Large intestine (tissue), 3 donors: ENCODE results near the gene MGAT3. TPM values are rescaled to one million over a fixed set of nuclear protein-coding genes. Genes with fewer than 3 reads are reported as not detected.
A peak's percentile ranks its signal among the peaks of the same experiment; 100 is the strongest.

Experiments
- DNase-seq, 2 donors: peaks; one replicate each; pipeline versions ENCODE4 v3.0.0 to v3.0.0-alpha.2; 2013
- H3K27ac ChIP-seq: one replicate; pipeline ENCODE4 v1.5.1; 2013; ENCODE audit warnings: low read length
- H3K27me3 ChIP-seq: 2 replicates; pipeline ENCODE4 v1.6.1; 2013; ENCODE audit warnings: low read length; ENCODE audit not compliant: control insufficient read depth, insufficient read depth
- H3K36me3 ChIP-seq: 2 replicates; pipeline ENCODE4 v1.6.1; 2013; ENCODE audit warnings: low read length; ENCODE audit not compliant: control insufficient read depth, insufficient read depth
- H3K4me1 ChIP-seq: one replicate; pipeline ENCODE4 v1.6.1; 2013; ENCODE audit warnings: low read length; ENCODE audit not compliant: control insufficient read depth, insufficient read depth
- H3K4me3 ChIP-seq: one replicate; pipeline ENCODE4 v1.5.1; 2013; ENCODE audit warnings: low read length
- H3K9me3 ChIP-seq: one replicate; pipeline ENCODE4 v1.6.1; 2013; ENCODE audit warnings: mild to moderate bottlenecking, low read depth, low read length, moderate library complexity; ENCODE audit not compliant: control insufficient read depth
- WGBS: methylation state at CpG from one replicate; pipeline ENCODE4 v1.1.5; 2013; ENCODE audit warnings: low lambda C conversion rate; ENCODE audit not compliant: insufficient coverage; 5-methylcytosine and 5-hydroxymethylcytosine counted together
- polyA plus RNA-seq: library from polyadenylated mRNA; unstranded; fragments of 120-200 nt; gene quantifications from one replicate; pipeline ENCODE4 v1.2.1, GENCODE V29; 2013

Gene MGAT3
- polyA plus RNA-seq, 1 donor, result 24.1 TPM

GRCh38 chr22:39471381-39472141 is 14.7 kb downstream of the MGAT3 start:
- peak overlapping the region; percentile 53 for H3K4me3 ChIP-seq
- H3K27ac ChIP-seq, result peak overlapping the region; percentile 92
- WGBS, result no CpG with 5 or more reads among the region's 13 CpGs
- DNase-seq, result peak; percentile 61 to 88
- H3K9me3 ChIP-seq, result no peaks in the 10 kb centered on the region
- no peaks in the 10 kb centered on the region for H3K27me3 ChIP-seq
- peaks cover 90% of the 10 kb centered on the region for H3K4me1 ChIP-seq
- no peaks in the 10 kb centered on the region for H3K36me3 ChIP-seq

GRCh38 chr22:39472570-39473556 is 16.1 kb downstream of the MGAT3 start:
- Histone ChIP-seq H3K27me3 (no peaks in the 10 kb centered on the region), H3K9me3 (no peaks in the 10 kb centered on the region), H3K4me1 (peaks cover 83% of the 10 kb centered on the region), H3K27ac (peak overlapping the region; percentile 92), H3K4me3 (peak overlapping the region; percentile 38), H3K36me3 (peaks cover 12% of the 10 kb centered on the region)
- peak; percentile 88 to 96 for DNase-seq
- no CpG with 5 or more reads among the region's 19 CpGs for WGBS

GRCh38 chr22:39473851-39474250 is 17.0 kb downstream of the MGAT3 start:
- peak overlapping the region; percentile 92 for H3K27ac ChIP-seq

GRCh38 chr22:39474351-39475111 is 17.7 kb downstream of the MGAT3 start:
- peak overlapping the region; percentile 38 for H3K4me3 ChIP-seq
- DNase-seq, result peak; percentile 91 to 96
- H3K36me3 ChIP-seq, result peaks cover 27% of the 10 kb centered on the region
- WGBS, result no CpG with 5 or more reads among the region's 11 CpGs
- peaks cover 75% of the 10 kb centered on the region for H3K4me1 ChIP-seq
- no peaks in the 10 kb centered on the region for H3K9me3 ChIP-seq
- no peaks in the 10 kb centered on the region for H3K27me3 ChIP-seq
- peak overlapping the region; percentile 92 for H3K27ac ChIP-seq

More at GRCh38 chr22:39473851-39474250, 17.0 kb downstream of the MGAT3 start:
- Histone ChIP-seq H3K36me3 (peaks cover 22% of the 10 kb centered on the region), H3K4me1 (peaks cover 79% of the 10 kb centered on the region), H3K9me3 (no peaks in the 10 kb centered on the region), H3K27me3 (no peaks in the 10 kb centered on the region), H3K4me3 (peak overlapping the region; percentile 38)
- peak in 1 of 2 donors; percentile 77 for DNase-seq
- no CpG with 5 or more reads among the region's 5 CpGs for WGBS

GRCh38 chr22:39475337-39475736 is 18.5 kb downstream of the MGAT3 start:
- Histone ChIP-seq H3K9me3 (no peaks in the 10 kb centered on the region), H3K27me3 (no peaks in the 10 kb centered on the region), H3K27ac (peak overlapping the region; percentile 92), H3K36me3 (peaks cover 30% of the 10 kb centered on the region), H3K4me1 (peaks cover 67% of the 10 kb centered on the region), H3K4me3 (no peak overlapping the region)
- no CpG with 5 or more reads among the region's 9 CpGs for WGBS
- DNase-seq, result peak in 1 of 2 donors; percentile 42

- Histone ChIP-seq H3K27ac (peak overlapping the region; percentile 92), H3K9me3 (no peaks in the 10 kb centered on the region), H3K27me3 (no peaks in the 10 kb centered on the region), H3K4me3 (no peak overlapping the region), H3K36me3 (peaks cover 30% of the 10 kb centered on the region), H3K4me1 (peaks cover 61% of the 10 kb centered on the region)
- no peak for DNase-seq
- no CpG with 5 or more reads among the region's 3 CpGs for WGBS
These were observed 19.1 kb downstream of the MGAT3 start for GRCh38 chr22:39475902-39476301.

- H3K27ac ChIP-seq, result no peak overlapping the region
- H3K4me1 ChIP-seq, result peaks cover 54% of the 10 kb centered on the region
- no peaks in the 10 kb centered on the region for H3K9me3 ChIP-seq
- H3K27me3 ChIP-seq, result no peaks in the 10 kb centered on the region
- H3K4me3 ChIP-seq, result no peak overlapping the region
- WGBS, result no CpG with 5 or more reads among the region's 13 CpGs
- peaks cover 31% of the 10 kb centered on the region for H3K36me3 ChIP-seq
- no peak for DNase-seq
These were observed 19.9 kb downstream of the MGAT3 start for GRCh38 chr22:39476664-39477063.

GRCh38 chr22:39477542-39477941 is 20.7 kb downstream of the MGAT3 start:
- H3K36me3 ChIP-seq, result peaks cover 37% of the 10 kb centered on the region
- H3K4me1 ChIP-seq, result peaks cover 45% of the 10 kb centered on the region
- H3K9me3 ChIP-seq, result no peaks in the 10 kb centered on the region
- DNase-seq, result no peak
- WGBS, result no CpG with 5 or more reads among the region's 9 CpGs
- no peaks in the 10 kb centered on the region for H3K27me3 ChIP-seq
- no peak overlapping the region for H3K27ac ChIP-seq
- H3K4me3 ChIP-seq, result no peak overlapping the region

- WGBS, result no CpG with 5 or more reads among the region's 9 CpGs
- H3K9me3 ChIP-seq, result no peaks in the 10 kb centered on the region
- peak in 1 of 2 donors; percentile 52 for DNase-seq
These were observed 21.6 kb downstream of the MGAT3 start for GRCh38 chr22:39478441-39478850.

GRCh38 chr22:39479254-39479653 is 22.4 kb downstream of the MGAT3 start:
- H3K36me3 ChIP-seq, result peaks cover 42% of the 10 kb centered on the region
- no peaks in the 10 kb centered on the region for H3K9me3 ChIP-seq
- no peak for DNase-seq
- no peak overlapping the region for H3K27ac ChIP-seq
- WGBS, result no CpG with 5 or more reads among the region's 3 CpGs
- peaks cover 35% of the 10 kb centered on the region for H3K4me1 ChIP-seq
- no peaks in the 10 kb centered on the region for H3K27me3 ChIP-seq
- H3K4me3 ChIP-seq, result no peak overlapping the region

More at GRCh38 chr22:39478441-39478850, 21.6 kb downstream of the MGAT3 start:
- peaks cover 42% of the 10 kb centered on the region for H3K36me3 ChIP-seq
- no peak overlapping the region for H3K27ac ChIP-seq
- H3K4me1 ChIP-seq, result peaks cover 40% of the 10 kb centered on the region
- H3K27me3 ChIP-seq, result no peaks in the 10 kb centered on the region
- no peak overlapping the region for H3K4me3 ChIP-seq
